Fibroblast of skin of scalp (primary cell): ENCODE measurements around the gene THSD4.
"Not testable (repeated sequence)": the region's sequence is repeated elsewhere in the genome, so short reads cannot be mapped to it uniquely, and the experiment has no call there.

Experiments used
- DNase-seq: peaks from one replicate; pipeline ENCODE4 v3.0.0-alpha.2; 2013

THSD4 gene

GRCh38 chr15:71437404-71437803 is 322.1 kb downstream of the THSD4 start:
- no peak for DNase-seq

- no peak for DNase-seq
Measured at GRCh38 chr15:71437919-71438318, 322.6 kb downstream of the THSD4 start.

- DNase-seq, result not testable (repeated sequence)
Measured at GRCh38 chr15:71439478-71439877, 324.2 kb downstream of the THSD4 start.

DNA sequence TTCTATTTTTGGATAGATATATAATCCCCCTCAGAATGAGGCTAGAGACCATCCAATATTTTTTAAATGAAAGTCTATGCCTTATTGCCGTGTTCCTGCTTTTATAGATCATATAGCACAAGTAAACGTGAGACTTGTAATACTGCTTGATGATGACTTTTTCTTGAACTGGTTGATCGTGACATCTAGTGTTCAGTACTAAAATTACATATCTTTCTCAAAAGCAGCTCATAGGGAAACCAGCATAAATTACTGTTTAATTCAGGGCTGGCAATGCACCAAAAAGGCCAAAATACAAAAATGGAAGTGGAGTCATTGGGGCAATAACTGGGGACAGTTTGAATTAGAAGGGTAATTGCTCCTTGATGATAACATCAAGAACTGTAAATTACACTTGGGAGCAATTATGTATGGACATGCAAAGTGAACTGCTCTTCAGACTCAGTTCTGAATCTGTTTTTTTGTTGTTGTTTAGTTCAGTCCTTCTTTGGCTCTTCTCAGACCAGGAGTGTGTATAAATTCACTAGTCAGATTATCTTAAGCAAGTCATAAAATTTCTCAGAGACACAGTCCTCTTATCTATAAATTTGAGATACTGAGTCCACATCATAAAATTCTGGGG is 325.3 kb downstream of the THSD4 start:
- peak; percentile 73 for DNase-seq

GRCh38 chr15:71443538-71443937 is 328.3 kb downstream of the THSD4 start:
- peak; percentile 40 for DNase-seq

GRCh38 chr15:71444032-71444810 is 328.9 kb downstream of the THSD4 start:
- DNase-seq, result no peak

DNA sequence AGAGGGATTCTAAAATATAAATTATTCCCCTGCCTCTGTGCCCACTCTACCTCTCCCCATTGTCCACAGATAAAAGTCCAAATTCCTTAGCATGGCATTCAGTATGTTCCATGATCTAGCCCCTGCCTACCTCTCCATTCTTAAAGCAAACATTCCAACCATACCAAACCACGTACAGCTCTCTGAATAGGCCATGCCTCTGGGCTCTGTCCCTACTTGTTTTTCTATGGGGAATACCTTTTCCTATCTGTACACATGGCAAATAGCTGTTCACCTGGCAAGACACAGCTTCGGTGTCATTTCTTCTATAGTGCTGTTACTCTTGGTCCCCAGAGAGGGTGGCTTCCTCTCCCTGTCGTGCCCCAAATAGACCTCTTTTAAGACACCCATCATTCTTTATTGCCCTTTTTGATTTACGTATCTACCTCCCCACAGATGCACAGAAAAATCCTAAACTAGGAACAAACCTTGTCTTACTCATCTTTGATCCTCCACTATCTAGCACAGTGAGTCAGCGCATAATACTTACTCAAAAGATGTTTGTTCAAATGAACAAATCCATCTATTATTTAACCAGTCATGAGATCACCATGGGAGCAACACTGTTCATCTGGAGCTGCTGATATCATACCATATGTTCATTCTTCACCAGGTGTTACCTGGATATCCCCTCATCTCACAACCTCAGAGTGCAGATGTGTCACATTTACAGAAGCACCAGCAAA is 329.8 kb downstream of the THSD4 start:
- DNase-seq, result no peak

DNA sequence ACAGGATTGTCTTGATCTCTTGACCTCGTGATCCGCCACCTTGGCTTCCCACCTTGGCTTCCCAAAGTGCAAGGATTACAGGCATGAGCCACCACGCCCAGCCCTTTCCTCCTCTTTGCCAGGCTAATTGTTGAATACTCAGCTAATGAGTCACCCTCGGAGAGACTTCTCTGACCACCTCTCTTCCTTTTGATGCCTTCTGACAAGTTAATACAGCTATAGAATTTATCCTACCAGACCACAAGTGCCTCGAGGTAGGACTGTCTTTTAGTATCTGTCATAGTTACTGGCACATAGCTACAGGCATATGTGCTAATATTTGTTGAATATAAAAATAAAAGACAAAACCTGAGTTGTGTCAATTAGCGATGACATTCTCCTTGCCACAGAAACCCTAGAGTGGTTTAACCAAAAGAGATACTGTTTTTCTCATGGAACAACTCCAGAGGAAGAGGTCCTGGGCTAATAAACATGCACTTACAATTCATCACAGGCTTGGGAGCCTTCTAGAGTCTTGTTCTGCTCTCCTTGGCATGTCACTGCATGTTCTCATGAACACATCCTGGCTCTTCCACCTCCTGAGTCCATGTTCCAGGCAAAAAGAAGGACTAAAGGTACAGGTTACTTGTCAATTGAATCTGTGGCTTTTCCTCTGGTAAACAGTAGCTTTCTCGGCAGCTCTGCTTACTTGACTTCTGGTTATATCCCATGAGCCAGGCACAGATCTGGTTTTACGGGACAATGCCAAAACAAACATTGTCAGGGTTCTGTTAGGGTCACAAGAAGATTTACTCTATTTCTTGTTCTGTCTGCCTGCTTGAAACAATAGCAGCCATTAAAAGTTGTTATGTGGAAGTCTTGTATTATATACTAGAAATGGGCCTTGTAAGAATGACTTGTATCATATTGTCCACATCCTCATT is 332.3 kb downstream of the THSD4 start:
- DNase-seq, result peak; percentile 34

- DNase-seq, result peak; percentile 73
Measured at GRCh38 chr15:71448688-71449114, 333.4 kb downstream of the THSD4 start.

GRCh38 chr15:71449363-71449762 is 334.1 kb downstream of the THSD4 start:
- DNase-seq, result no peak

DNA sequence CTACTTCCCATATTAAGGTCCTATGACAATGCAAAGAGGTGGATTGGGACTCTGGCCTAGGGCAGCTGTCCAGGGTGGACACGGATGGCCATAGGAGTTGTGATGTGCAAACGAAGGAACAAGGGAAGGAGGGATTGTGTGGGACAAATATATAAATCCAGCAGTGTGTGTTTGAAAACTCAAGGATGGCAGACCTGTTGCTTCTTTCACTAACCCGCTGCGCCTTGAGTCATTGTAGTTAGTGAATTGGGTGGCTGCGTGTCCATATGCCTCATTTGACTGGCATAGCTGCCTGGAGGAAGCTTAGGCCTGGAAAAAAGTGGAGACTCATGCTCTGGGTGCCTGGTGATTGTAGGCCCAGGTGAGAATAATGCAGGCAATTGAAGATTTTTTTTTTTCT is 334.7 kb downstream of the THSD4 start:
- DNase-seq, result no peak

- no peak for DNase-seq
Measured at GRCh38 chr15:71451130-71451529, 335.9 kb downstream of the THSD4 start.

- DNase-seq, result no peak
Measured at GRCh38 chr15:71452893-71453292, 337.6 kb downstream of the THSD4 start.

- DNase-seq, result no peak
Measured at GRCh38 chr15:71454462-71454996, 339.3 kb downstream of the THSD4 start.

- no peak for DNase-seq
Measured at GRCh38 chr15:71455107-71455506, 339.8 kb downstream of the THSD4 start.

DNA sequence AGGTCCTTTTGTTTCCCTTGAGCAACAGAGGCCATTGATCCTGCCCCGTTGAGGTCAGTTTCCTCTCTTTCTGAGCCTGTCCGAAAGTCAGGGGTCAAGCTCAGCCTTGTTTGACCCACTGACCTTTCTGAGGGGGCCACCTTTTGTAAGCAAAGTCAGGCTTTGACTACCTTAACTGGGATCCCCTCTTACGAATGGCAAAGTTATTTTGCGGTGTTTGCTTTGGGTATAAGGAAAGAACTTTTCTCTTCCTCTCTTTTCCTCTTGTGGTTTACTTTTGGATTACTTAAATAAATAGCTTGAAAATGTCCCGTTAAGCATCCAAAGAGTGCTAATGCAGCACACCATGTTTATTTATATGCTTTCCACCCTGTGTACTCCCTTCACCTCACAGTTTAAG is 340.6 kb downstream of the THSD4 start:
- no peak for DNase-seq

- DNase-seq, result no peak
Measured at GRCh38 chr15:71456362-71456761, 341.1 kb downstream of the THSD4 start.

DNA sequence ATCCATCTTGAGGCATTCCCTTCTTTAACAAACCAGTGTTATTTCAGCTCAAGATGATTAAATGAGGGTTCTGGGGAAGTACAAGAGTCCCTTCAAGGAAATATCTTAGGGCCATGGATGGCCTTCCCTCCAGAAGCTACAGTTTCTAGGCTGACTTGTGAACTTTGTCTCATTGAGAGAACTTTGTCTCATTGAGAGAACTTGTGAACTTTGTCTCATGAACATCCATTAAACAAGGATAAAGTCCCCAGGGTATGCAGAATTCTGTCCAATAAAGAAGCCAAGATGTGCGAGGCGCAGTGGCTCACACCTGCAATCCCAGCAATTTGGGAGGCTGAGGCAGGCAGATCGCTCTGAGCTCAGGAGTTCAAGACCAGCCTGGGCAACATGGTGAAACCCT is 341.5 kb downstream of the THSD4 start:
- DNase-seq, result no peak

- no peak for DNase-seq
Measured at GRCh38 chr15:71458089-71458660, 342.9 kb downstream of the THSD4 start.

DNA sequence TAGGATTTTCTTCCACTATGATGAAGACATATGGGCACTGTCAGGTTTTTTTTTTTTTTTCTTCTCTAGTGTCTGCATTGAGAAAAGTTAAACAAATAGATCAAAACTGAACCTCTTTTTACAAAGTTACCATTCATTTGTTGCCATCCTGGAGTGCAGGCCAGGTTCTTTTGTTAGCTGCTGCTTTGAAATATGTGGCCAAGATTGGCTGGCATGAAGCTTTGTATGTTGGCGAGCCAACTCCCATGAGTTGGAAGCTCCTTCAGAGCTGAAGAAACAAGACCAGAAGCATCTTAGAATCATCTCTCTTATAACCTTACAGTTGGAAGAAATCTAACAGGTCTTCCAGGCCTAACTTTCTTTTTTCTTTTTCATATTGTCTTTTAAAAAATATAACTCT is 346.5 kb downstream of the THSD4 start:
- no peak for DNase-seq

DNA sequence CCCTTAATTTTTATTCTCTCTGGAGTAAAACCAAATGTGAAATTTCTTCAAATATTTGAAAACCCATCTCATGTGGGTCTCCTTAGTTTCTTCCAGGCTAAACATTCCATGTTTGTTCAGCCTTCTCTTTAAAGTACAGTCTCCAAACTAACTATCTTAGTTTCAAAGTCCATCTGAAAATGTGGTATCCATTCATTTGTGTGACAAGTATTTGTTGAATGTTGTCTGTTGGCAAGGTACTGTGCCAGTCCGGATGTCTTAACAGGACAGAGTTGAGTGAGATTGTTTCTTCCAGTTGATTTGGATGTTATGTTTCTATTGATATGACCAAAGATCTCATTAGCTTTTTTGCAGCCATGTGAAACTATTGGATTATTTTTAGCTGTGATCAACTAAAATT is 347.4 kb downstream of the THSD4 start:
- DNase-seq, result no peak

DNA sequence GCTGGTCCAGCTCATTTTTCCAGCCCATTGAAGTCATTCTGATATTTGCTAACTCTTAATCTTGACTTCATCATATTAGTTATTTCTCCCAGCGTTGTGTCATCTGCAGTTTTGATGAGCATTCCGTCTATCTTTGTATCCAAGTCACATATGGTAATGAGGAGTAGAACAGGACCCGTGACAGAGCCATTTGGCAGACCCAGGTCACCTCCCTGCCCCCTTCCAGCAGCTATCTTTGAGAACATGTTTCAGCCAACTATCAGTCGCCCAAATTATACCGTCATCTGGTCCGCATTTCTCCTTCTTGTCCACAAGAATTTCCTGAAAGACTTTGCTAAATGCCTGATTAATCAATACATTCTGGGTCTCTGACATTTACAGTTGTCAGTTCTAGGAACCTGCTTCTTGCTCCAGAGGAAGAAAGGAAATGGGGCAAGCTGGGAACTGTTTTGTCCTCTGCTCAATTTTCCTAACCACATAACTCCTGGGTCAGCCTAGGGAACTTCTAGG is 347.9 kb downstream of the THSD4 start:
- DNase-seq, result no peak
